ENCODE measurements around the gene CUX1. TPM values are rescaled to one million over a fixed set of nuclear protein-coding genes. Genes with fewer than 3 reads are reported as not detected.
"Not testable (repeated sequence)": the region's sequence is repeated elsewhere in the genome, so short reads cannot be mapped to it uniquely, and the experiment has no call there.

Gene CUX1
- total RNA-seq, 1 donor from 2014 or later = 48.9 TPM

GRCh38 chr7:101854084-101854865 lies 36.8 kb downstream of the CUX1 start:
- DNase-seq = no peak

DNA sequence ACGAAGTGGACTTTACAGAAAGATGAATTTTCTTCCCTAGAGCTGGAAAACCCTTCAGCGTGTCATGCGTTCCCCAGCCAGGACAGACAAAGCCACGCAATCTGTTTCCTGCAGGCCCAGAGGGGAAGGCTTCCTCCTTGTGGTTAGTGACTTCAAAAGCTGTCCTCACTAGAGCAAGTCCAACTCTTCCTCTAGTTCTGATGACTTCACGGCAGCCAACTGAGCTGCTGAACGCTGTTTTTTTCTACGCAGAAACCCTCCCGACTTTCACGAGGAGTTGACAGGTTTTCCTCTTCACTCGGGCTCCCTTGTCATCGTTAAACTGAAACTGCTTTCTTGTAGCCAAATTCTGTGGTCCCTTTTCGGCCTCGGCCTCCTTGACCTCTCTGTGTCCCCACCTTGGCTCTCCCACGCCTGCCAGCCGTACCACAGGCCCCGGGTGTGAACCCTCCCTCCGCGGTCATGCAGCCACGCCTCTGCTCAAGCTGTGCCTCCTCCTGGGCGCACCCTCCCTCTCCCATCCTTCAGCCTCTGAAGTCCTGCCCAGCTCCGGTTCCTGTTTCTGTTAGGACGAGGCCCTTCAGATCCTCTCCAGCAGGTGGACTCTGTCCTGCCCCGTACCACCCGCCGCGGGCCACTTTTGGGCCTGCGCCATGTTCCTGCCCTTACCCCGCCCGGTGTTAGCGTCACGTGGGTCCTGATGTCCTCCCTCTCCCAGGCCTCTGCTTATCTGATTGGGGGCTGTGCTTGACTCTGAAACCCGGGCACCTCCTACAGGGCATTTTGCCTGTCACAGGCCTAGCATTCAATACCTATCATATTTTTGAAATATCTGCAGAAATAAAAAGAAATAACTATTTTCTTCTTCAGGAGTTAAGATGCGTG lies 39.3 kb downstream of the CUX1 start:
- DNase-seq = peak; percentile 29

- no peak for DNase-seq
These were observed 40.0 kb downstream of the CUX1 start for GRCh38 chr7:101857358-101857811.

DNA sequence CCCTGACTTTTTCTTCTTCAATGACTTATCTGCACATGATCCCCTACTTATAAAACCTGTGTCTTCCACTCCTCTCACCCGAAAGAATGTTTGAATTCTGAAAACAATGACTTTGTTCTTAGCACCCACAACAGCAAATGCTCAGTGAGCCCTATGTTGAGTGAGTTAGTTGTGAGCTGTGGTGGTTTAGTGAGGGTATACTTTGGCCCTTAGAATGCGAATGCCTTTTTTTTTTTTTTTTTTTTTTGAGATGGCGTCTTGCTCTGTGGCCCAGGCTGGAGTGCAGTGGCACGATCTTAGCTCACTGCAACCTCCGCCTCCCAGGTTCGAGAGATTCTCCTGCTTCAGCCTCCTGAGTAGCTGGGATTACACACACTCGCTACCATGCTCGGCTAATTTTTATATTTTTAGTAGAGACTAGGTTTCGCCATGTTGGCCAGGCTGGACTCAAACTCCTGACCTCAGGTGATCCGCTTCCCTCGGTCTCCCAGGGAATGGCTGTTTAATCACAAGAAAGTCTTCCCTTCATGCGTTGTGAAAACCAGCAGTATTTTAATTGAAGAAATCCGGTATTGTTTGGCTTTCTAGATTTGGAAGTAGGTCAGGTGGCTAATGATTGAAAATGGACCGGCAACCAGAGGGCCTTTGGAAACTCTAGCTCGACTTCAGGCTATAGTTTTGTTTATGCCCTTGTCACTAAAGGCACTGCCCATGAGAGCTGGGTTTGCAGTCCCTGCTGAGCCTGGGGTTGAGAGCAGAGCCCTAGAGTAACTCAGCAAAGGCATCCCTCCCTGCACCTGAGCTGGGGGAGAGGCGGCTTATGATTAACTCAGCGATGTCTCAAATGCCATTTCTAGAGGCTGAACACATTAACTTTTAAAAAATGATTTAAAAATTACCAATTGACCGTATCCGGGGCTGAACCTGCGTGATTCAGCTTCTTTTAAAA lies 41.3 kb downstream of the CUX1 start:
- DNase-seq = no peak

GRCh38 chr7:101859411-101860106 lies 42.1 kb downstream of the CUX1 start:
- peak; percentile 39 for DNase-seq

- no peak for DNase-seq
These were observed 43.1 kb downstream of the CUX1 start for GRCh38 chr7:101860316-101861217.

DNA sequence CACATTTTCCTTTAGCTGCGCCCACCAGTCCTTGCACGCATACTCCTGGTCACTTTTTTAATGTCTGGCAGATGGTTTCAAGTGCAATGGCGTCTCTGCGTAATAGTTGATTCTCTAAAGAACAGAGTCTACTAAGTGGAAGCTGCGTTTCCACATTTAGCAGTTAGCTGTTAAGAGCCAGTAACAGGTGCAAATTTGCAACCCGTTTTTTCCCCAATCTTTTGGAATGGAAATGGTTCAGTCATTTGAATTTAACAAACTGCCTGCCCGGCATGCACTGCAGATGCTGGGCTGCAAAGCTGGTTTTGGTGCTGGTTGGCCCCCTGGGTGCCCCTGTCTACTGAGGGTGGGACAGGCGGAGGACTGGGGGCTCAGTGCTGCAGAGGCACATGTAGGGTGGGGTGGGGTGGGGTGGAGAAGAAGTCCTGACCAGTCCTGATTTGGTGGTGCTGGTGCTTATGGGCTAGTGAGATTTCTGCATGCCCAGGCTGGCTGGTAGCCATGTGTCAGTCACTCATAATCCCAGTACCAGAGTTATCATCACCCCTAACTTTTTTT lies 43.9 kb downstream of the CUX1 start:
- DNase-seq = no peak

DNA sequence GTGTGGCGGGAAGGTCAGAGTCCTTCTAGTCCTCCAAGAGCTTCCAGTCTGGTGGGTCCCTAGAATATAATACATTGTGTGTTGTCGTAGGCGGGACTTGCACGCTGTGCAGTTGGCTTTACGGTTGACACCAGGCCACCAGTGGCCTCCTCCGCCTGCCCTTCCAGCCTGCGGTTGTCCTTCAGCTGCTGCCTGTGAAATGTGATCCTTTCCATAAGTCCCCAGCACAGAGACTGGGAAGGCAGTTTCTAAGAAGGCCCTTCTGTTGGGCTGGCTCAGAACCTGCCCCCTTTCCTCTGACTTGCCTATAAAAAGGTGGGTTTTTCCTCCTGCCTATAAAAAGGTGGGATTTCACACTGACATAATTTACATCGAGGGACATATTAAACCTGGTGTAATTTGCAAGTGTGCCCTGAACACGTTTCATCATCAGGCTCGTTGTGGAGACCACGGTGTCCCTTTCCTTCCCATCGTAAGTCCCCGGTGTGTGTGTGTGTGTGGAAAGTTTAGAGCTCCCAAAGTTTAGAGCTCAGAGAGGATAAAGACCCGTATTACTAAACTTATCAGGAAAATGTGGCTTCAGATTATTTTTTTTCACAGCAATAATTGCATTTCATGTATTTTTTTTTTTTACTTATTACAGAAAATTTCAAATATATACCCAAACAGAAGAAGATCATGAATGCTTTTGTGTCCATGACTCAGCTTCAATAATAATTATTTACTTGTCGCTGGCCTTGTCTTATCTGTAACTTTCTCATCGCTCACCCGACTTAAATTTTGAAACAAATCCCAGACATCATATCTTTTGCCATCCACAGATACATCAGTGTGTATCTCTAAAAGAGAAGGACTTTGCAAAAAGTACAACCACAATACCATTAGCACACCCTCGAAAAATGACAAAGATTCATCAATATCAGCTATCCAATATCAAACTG lies 45.1 kb downstream of the CUX1 start:
- DNase-seq = no peak

GRCh38 chr7:101863598-101863997 lies 46.2 kb downstream of the CUX1 start:
- no peak for DNase-seq

- no peak for DNase-seq
These were observed 46.6 kb downstream of the CUX1 start for GRCh38 chr7:101864039-101864438.

- no peak for DNase-seq
These were observed 47.6 kb downstream of the CUX1 start for GRCh38 chr7:101865031-101865430.

GRCh38 chr7:101865455-101865854 lies 48.0 kb downstream of the CUX1 start:
- no peak for DNase-seq

DNA sequence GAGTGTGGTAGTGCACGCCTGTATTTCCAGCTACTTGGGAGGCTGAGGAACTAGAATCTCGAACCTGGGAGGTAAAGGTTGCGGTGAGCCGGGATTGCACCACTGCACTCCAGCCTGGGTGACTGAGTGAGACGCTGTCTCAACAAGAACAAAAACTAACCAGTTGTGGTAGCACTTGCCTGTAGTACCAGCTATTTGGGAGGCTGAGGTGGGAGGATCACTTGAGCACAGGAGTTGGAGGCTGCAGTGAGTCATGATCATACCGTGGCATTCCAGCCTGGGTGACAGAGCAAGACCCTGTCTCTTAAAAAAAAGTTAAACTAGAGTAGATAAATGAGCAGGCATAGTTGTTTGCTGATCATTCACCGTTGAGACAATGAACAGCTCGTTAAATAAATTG lies 48.9 kb downstream of the CUX1 start:
- DNase-seq = no peak

- DNase-seq = no peak
These were observed 49.8 kb downstream of the CUX1 start for GRCh38 chr7:101867265-101867664.

DNA sequence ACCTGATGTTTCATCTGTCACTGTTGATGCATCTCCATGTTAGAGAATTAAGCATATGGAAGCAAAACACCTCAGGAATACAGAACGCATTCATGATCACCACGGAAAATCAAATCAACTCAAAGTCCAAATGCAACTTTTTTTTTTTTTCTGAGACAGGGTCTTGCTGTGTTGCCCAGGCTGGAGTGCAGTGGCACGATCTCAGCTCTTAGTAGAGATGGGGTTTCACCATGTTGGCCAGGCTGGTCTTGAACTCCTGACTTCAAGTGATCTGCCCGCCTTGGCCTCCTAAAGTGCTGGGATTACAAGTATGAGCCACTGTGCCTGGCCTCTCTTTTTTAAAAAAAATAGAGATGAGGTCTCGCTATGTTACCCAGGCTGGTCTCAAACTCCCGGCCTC lies 50.3 kb downstream of the CUX1 start:
- not testable (repeated sequence) for DNase-seq

DNA sequence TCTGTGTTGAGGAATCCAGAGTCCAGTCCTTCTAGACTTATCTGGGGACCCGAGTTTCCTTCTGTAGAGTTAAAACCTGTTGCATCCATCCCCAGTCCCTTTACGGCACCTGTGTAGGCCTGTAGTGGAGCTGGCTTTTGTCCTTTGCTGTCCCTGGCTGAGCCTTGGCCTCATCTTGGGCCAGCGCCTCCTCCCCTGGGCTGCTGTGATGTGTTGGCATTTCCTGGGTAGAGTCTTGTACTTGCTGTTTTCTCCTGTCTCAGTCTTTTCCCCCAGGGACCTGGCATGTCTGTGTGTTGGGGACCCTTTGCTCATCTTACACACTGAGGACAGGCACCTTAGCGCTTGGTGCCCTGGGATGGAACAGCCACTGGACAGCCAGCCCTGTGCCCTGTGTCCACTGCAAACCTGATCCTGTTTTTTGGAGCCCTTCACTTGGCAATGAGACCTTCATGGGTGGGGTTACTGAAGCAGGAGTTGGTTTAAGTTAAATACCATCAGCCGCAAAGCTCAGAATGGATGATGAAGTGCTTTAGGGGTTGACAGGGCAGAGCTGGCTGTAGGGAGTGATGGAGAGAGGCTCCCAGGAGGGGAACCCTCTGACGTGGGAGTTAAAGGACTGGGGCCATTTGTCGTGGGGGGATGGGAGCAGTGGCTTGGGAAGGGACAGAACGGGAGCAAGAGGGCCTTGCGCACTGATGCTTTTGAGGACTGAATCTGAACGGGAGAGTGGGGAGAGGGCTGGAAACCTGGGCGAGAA lies 50.9 kb downstream of the CUX1 start:
- DNase-seq = no peak

DNA sequence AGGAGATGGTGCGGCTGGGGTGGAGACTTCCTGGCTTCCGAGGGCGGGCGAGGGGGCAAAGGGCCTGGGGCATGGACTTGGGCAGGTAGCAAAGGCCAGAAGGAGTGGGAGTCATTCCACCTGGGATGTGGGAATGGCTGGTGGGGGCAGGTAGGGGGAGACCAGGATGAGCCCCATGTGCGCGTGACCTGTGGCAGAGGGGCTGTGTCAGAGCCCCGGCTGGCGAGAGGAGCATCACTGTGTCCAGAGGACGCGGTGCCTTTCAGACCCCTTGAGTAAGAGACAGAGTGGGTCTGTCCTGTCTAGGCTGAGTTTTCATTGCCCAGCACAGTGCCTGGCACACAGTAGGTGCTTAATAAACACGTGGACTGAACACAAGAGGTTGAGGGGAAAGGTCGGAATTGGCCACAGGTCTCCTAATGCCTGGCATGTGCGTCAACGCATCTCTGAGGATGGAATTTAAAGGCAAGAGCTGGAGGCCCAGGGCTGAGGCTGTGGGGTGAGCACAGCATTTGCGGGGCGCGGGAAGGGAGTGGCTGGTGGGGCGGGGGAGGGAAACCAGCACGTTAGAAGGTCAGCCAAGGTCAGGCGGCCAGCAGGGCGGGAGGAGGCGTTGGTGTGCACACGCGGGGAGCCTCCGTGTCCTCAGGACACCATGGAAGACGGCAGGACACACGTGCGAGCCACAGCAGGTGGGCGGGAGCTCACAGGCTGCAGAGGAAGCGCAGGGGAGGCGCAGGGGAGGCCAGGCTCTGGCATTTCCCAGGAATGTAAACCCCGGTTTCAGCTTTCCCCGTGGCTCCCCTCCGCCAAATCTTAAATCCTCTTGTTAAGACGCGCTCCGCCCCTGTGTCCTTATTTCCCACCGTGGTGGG lies 51.8 kb downstream of the CUX1 start:
- no peak for DNase-seq

All from skin of body (tissue), 2 donors.